Loucy (cell line): ENCODE measurements around the gene MYH15.

Experiments used
- H2AFZ ChIP-seq: fragments of 200-600 bp; sonication (generic); 2 replicates; pipeline ENCODE4 v1.6.0; 2016; ENCODE audit warnings: antibody characterized with exemption, mild to moderate bottlenecking, low read length, moderate library complexity
- H3F3A ChIP-seq: fragments of 200-600 bp; 2 replicates; pipeline ENCODE4 v1.6.0; 2016; ENCODE audit warnings: antibody characterized with exemption, low read depth, mild to moderate bottlenecking
- H3K27me3 ChIP-seq: fragments of 200-600 bp; sonication (generic); 2 replicates; pipeline ENCODE4 v1.6.1; 2014; ENCODE audit warnings: low read length, mild to moderate bottlenecking; ENCODE audit not compliant: insufficient read depth, poor library complexity, severe bottlenecking
- H3K36me3 ChIP-seq: fragments of 200-600 bp; sonication (generic); 2 replicates; pipeline ENCODE4 v1.6.1; 2016; ENCODE audit warnings: low read length; ENCODE audit not compliant: insufficient read depth
- H3K4me1 ChIP-seq: fragments of 200-600 bp; sonication (generic); 2 replicates; pipeline ENCODE4 v1.5.1; 2014; ENCODE audit warnings: low read length, mild to moderate bottlenecking; ENCODE audit not compliant: insufficient read depth, poor library complexity, severe bottlenecking
- H3K4me2 ChIP-seq: fragments of 200-600 bp; sonication (generic); 2 replicates; pipeline ENCODE4 v1.6.0; 2014; ENCODE audit warnings: antibody characterized with exemption, low read length, low read depth, mild to moderate bottlenecking; ENCODE audit not compliant: poor library complexity, severe bottlenecking
- H3K4me3 ChIP-seq: fragments of 200-600 bp; sonication (generic); 2 replicates; pipeline ENCODE4 v1.5.1; 2014; ENCODE audit warnings: low read length, mild to moderate bottlenecking, mixed read lengths; ENCODE audit not compliant: poor library complexity, severe bottlenecking
- H3K79me2 ChIP-seq: fragments of 200-600 bp; sonication (generic); 2 replicates; pipeline ENCODE4 v1.6.1; 2014; ENCODE audit warnings: low read length; ENCODE audit not compliant: insufficient read depth
- H3K9ac ChIP-seq: fragments of 200-600 bp; sonication (generic); 2 replicates; pipeline ENCODE4 v1.6.0; 2014; ENCODE audit warnings: mild to moderate bottlenecking, low read depth, low read length, moderate library complexity; ENCODE audit not compliant: poor library complexity, severe bottlenecking
- H3K9me2 ChIP-seq: fragments of 200-600 bp; sonication (generic); replicated peaks from 2 replicates; pipeline ENCODE4 v1.6.1; 2016; ENCODE audit warnings: low read depth, low read length, mixed read lengths
- H3K9me3 ChIP-seq: fragments of 200-600 bp; sonication (generic); 2 replicates; pipeline ENCODE4 v1.6.1; 2014; ENCODE audit warnings: mild to moderate bottlenecking, antibody characterized with exemption, low read length, low read depth; ENCODE audit not compliant: insufficient read depth
- H4K20me1 ChIP-seq: fragments of 200-600 bp; sonication (generic); 2 replicates; pipeline ENCODE4 v1.6.0; 2014; ENCODE audit warnings: antibody characterized with exemption, low read length, mild to moderate bottlenecking; ENCODE audit not compliant: insufficient read depth, poor library complexity, severe bottlenecking
- EZH2phosphoT487 ChIP-seq: fragments of 200-600 bp; IDR thresholded peaks from 2 replicates; pipeline ENCODE4 v1.6.1; 2018; ENCODE audit warnings: antibody characterized with exemption, mild to moderate bottlenecking, moderate library complexity, borderline replicate concordance
- TF ChIP-seq, protein P1 (sequence below): fragments of 200-600 bp; sonication (generic); conservative IDR thresholded peaks from 2 replicates; pipeline ENCODE4 v1.5.1; 2014; ENCODE audit warnings: mild to moderate bottlenecking, antibody characterized with exemption, low read length

Gene MYH15

DNA sequence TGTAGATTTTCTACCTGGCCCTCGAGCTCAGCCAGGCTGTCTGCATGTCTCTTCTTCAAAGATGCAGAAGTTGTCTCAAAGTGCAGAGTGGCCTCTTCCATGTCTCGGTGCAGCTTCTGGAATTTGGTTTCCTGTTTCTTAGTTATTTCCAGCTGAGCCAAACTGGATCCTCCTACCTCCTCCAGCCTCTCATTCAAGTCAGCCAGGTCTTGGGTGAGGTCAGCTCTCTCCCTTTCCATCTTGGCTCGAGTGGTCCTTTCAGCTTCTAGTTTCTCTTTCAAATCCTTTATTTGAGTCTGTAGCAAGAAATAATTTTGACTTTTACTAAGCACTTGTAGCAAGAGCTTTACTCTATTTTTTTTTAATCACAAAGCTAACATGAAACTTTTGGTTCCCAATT is 81.8 kb downstream of the MYH15 start:
- no peak overlapping the region for H2AFZ ChIP-seq
- H3K9ac ChIP-seq, result no peak overlapping the region
- H3K9me2 ChIP-seq, result no peaks in the 10 kb centered on the region
- peaks cover 7% of the 10 kb centered on the region for H3K4me1 ChIP-seq
- no peaks in the 10 kb centered on the region for H3K27me3 ChIP-seq
- H3K79me2 ChIP-seq, result no peaks in the 10 kb centered on the region
- H4K20me1 ChIP-seq, result no peaks in the 10 kb centered on the region
- no peaks in the 10 kb centered on the region for H3F3A ChIP-seq
- no peak overlapping the region for H3K4me2 ChIP-seq
- H3K36me3 ChIP-seq, result no peaks in the 10 kb centered on the region
- peaks cover 7% of the 10 kb centered on the region; the same call in 1 of the 2 replicates for H3K9me3 ChIP-seq
- TF ChIP-seq EZH2phosphoT487, result no peak
- TF ChIP-seq, protein P1, sequence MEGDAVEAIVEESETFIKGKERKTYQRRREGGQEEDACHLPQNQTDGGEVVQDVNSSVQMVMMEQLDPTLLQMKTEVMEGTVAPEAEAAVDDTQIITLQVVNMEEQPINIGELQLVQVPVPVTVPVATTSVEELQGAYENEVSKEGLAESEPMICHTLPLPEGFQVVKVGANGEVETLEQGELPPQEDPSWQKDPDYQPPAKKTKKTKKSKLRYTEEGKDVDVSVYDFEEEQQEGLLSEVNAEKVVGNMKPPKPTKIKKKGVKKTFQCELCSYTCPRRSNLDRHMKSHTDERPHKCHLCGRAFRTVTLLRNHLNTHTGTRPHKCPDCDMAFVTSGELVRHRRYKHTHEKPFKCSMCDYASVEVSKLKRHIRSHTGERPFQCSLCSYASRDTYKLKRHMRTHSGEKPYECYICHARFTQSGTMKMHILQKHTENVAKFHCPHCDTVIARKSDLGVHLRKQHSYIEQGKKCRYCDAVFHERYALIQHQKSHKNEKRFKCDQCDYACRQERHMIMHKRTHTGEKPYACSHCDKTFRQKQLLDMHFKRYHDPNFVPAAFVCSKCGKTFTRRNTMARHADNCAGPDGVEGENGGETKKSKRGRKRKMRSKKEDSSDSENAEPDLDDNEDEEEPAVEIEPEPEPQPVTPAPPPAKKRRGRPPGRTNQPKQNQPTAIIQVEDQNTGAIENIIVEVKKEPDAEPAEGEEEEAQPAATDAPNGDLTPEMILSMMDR, result no peak
- no peak overlapping the region for H3K4me3 ChIP-seq

DNA sequence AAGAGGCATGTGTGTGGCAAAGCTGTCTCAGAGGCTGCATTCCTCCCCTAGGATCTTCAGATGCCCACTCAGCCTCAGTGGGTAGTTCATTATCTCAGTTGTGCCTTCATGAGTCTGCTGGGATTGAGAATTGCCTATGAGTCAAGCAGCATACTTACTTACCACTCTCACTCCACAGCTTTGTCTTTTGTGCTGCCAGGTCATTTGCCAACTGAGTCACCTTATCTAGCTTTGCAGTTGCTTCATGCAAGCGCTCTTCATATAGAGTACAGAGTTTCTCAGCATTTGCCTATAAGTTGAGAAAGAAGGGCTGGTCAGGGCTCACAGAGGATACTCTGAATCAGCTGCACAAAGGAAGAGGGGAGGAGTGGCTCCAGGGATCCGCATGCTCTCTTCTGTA is 89.5 kb downstream of the MYH15 start:
- Histone ChIP-seq H3K9me3 (no peaks in the 10 kb centered on the region), H2AFZ (no peak overlapping the region), H3K9ac (no peak overlapping the region), H3K9me2 (no peaks in the 10 kb centered on the region), H3K4me2 (no peak overlapping the region), H3K4me3 (no peak overlapping the region), H3K4me1 (no peaks in the 10 kb centered on the region), H3F3A (no peaks in the 10 kb centered on the region), H3K79me2 (no peaks in the 10 kb centered on the region), H3K36me3 (no peaks in the 10 kb centered on the region), H3K27me3 (no peaks in the 10 kb centered on the region), H4K20me1 (no peaks in the 10 kb centered on the region)
- TF ChIP-seq, protein P1, result no peak
- TF ChIP-seq EZH2phosphoT487, result no peak

DNA sequence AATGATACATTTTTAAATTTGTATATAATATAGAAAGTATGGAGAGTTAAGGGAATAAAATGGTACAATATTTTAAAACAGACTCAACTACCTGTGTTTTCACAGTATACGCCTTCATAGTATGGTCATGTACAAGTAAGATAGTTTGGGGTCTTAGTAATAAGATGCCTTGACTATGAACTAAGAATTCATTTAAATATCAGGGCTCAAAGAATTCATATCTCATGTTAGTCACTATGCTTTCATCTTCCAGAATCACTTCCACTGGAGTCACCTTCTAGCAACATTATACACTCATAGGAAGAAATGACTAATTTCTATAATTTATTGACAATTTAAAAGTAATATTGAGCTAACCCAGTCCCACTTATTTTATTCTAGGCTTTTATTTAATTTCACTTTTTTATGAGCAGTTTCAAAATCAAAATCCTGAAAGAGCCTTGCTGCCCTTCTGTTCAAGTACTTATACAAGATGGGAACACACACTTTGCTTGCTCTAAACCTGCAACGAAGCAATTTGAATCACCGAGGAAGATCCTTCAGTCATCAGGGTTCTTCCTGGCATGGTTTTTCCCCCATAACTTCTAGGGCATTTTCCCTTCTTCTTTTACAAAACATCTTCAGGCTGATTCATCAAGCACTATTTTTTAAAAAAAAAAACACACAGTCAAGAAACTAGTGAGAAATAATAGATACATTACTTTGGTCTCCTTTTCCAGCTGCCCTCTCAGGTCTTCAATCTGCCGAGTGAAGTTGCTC is 94.1 kb downstream of the MYH15 start:
- H3K36me3 ChIP-seq, result no peaks in the 10 kb centered on the region
- no peak for TF ChIP-seq EZH2phosphoT487
- TF ChIP-seq, protein P1, result no peak
- H3K4me3 ChIP-seq, result no peak overlapping the region
- no peak overlapping the region for H3K9ac ChIP-seq
- H3K9me2 ChIP-seq, result no peaks in the 10 kb centered on the region
- no peaks in the 10 kb centered on the region for H3K9me3 ChIP-seq
- H4K20me1 ChIP-seq, result no peaks in the 10 kb centered on the region
- no peaks in the 10 kb centered on the region for H3K79me2 ChIP-seq
- no peak overlapping the region for H3K4me2 ChIP-seq
- H3K4me1 ChIP-seq, result no peaks in the 10 kb centered on the region
- no peaks in the 10 kb centered on the region for H3K27me3 ChIP-seq
- no peak overlapping the region for H2AFZ ChIP-seq
- no peaks in the 10 kb centered on the region for H3F3A ChIP-seq
